Measurements from ENCODE around the gene SORT1. TPM values are rescaled to one million over a fixed set of nuclear protein-coding genes. Genes with fewer than 3 reads are reported as not detected.
A peak's percentile ranks its signal among the peaks of the same experiment; 100 is the strongest.

The SORT1 gene
- total RNA-seq, 1 donor from 2014 or later = 30.7 TPM

GRCh38 chr1:109264379-109264755, 133.4 kb downstream of the SORT1 start:
- H3K9me3 ChIP-seq = no peaks in the 10 kb centered on the region
- no peaks in the 10 kb centered on the region for H3K27me3 ChIP-seq
- intact Hi-C loops (cut with DNase I) = no loop called here
- no peak for DNase-seq (ENCODE audit: extremely low spot score in 2 of 2)
- no peak overlapping the region for H3K27ac ChIP-seq
- H3K4me1 ChIP-seq = peaks cover 15% of the 10 kb centered on the region
- TF ChIP-seq POLR2AphosphoS5 (IDR thresholded peaks at IDR 0.05; ENCODE audit: insufficient read depth in 1 of 2, low read depth in 1 of 2) (no peak), POLR2A (IDR thresholded peaks at IDR 0.05) (no peak), CTCF (IDR thresholded peaks at IDR 0.05) (no peak)
- no peak overlapping the region for H3K4me3 ChIP-seq
- H3K36me3 ChIP-seq = peaks cover 0 to 4% of the 10 kb centered on the region in 2 donors

GRCh38 chr1:109263597-109264378, 133.9 kb downstream of the SORT1 start:
- peaks cover 15% of the 10 kb centered on the region for H3K4me1 ChIP-seq
- DNase-seq (ENCODE audit: extremely low spot score in 2 of 2) = no peak
- TF ChIP-seq CTCF (IDR thresholded peaks at IDR 0.05) (peak; percentile 66 to 99 (median 96)), POLR2A (IDR thresholded peaks at IDR 0.05) (no peak), POLR2AphosphoS5 (IDR thresholded peaks at IDR 0.05; ENCODE audit: insufficient read depth in 1 of 2, low read depth in 1 of 2) (peak in 1 of 2 donors; percentile 58)
- intact Hi-C loops (cut with DNase I) = no loop called here
- no peaks in the 10 kb centered on the region for H3K27me3 ChIP-seq
- no peaks in the 10 kb centered on the region for H3K9me3 ChIP-seq
- H3K27ac ChIP-seq = peak overlapping the region; percentile 5
- no peak overlapping the region for H3K4me3 ChIP-seq
- H3K36me3 ChIP-seq = peaks cover 0 to 10% of the 10 kb centered on the region in 2 donors

- Histone ChIP-seq H3K36me3 (peaks cover 0 to 14% of the 10 kb centered on the region in 2 donors), H3K27me3 (no peaks in the 10 kb centered on the region), H3K4me1 (peaks cover 15% of the 10 kb centered on the region), H3K9me3 (no peaks in the 10 kb centered on the region), H3K27ac (peak overlapping the region; percentile 66), H3K4me3 (no peak overlapping the region)
- no peak for TF ChIP-seq POLR2A (IDR thresholded peaks at IDR 0.05)
- TF ChIP-seq CTCF (IDR thresholded peaks at IDR 0.05) = no peak
- TF ChIP-seq POLR2AphosphoS5 (IDR thresholded peaks at IDR 0.05; ENCODE audit: insufficient read depth in 1 of 2, low read depth in 1 of 2) = no peak
- no peak for DNase-seq (ENCODE audit: extremely low spot score in 2 of 2)
- intact Hi-C loops (cut with DNase I) = no loop called here
These were observed 134.5 kb downstream of the SORT1 start for GRCh38 chr1:109263234-109263596.

- TF ChIP-seq POLR2AphosphoS5 (IDR thresholded peaks at IDR 0.05; ENCODE audit: insufficient read depth in 1 of 2, low read depth in 1 of 2) (no peak), CTCF (IDR thresholded peaks at IDR 0.05) (no peak), POLR2A (IDR thresholded peaks at IDR 0.05) (no peak)
- Histone ChIP-seq H3K36me3 (peaks cover 0 to 14% of the 10 kb centered on the region in 2 donors), H3K4me3 (no peak overlapping the region), H3K27me3 (no peaks in the 10 kb centered on the region), H3K9me3 (no peaks in the 10 kb centered on the region), H3K4me1 (peaks cover 15% of the 10 kb centered on the region), H3K27ac (peak overlapping the region; percentile 66)
- intact Hi-C loops (cut with DNase I) = no loop called here
- no peak for DNase-seq (ENCODE audit: extremely low spot score in 2 of 2)
These were observed 135.3 kb downstream of the SORT1 start for GRCh38 chr1:109262231-109263055.
